B cell (primary cell): Measurements from ENCODE around the gene DSC3. TPM values are rescaled to one million over a fixed set of nuclear protein-coding genes. Genes with fewer than 3 reads are reported as not detected.

Source experiments
- ATAC-seq: fragments of 200-7000 bp; cut with Tn5 transposase; one replicate; pipeline ENCODE4 v1.10.0; 2021; ENCODE audit warnings: low read depth, mild to moderate bottlenecking, moderate number of reproducible peaks, moderate library complexity
- CTCF ChIA-PET: fragments of 350-600 bp; sonication (Branson Sonifier 250); formaldehyde crosslinking; loops from one replicate; lab custom pipeline; 2021; ENCODE audit warnings: antibody characterized with exemption, inconsistent platforms; lab: Charles Lee
- POLR2A ChIA-PET: fragments of 350-600 bp; sonication (Branson Sonifier 250); formaldehyde crosslinking; loops from one replicate; lab custom pipeline; 2021; ENCODE audit warnings: antibody characterized with exemption; lab: Charles Lee
- DNase-seq: peaks from one replicate; pipeline ENCODE4 v3.0.0; 2013
- H2AFZ ChIP-seq: 2 replicates; pipeline ENCODE4 v1.6.1; 2012; ENCODE audit warnings: mild to moderate bottlenecking, low read depth, low read length; ENCODE audit not compliant: insufficient read depth, poor library complexity, severe bottlenecking
- H3K27ac ChIP-seq, 2 donors: 1 replicate in 1 of 2; 2 replicates in 1 of 2; pipeline ENCODE4 v1.5.1; 2012 to 2013; ENCODE audit warnings: low read length in 2 of 2, mild to moderate bottlenecking in 2 of 2, moderate library complexity in 1 of 2
- H3K27me3 ChIP-seq, 4 experiments: fragments of 200-600 bp in 1 of 4; sonication (generic) in 1 of 4; replicated peaks in 1 of 4; 1 replicate in 2 of 4; 2 replicates in 2 of 4; pipeline versions ENCODE4 v1.6.1 to v1.7.0; 2013 to 2016; ENCODE audit warnings: low read length in 3 of 4, mild to moderate bottlenecking in 2 of 4, mixed read lengths in 1 of 4, moderate library complexity in 1 of 4; ENCODE audit not compliant: insufficient read depth in 4 of 4, control insufficient read depth in 3 of 4; ENCODE audit errors: control extremely low read depth in 1 of 4
- H3K36me3 ChIP-seq, 2 experiments: replicated peaks in 1 of 2; 1 replicate in 1 of 2; 2 replicates in 1 of 2; pipeline versions ENCODE4 v1.6.1 to v1.7.1; 2013; ENCODE audit warnings: low read length in 1 of 2; ENCODE audit not compliant: insufficient read depth in 2 of 2, control insufficient read depth in 1 of 2; ENCODE audit errors: control extremely low read depth in 1 of 2, extremely low read depth in 1 of 2
- H3K4me1 ChIP-seq, 2 donors: fragments of 200-600 bp in 1 of 2; sonication (generic) in 1 of 2; 1 replicate in 1 of 2; 2 replicates in 1 of 2; pipeline versions ENCODE4 v1.5.1 to v1.6.1; 2013 to 2017; ENCODE audit warnings: low read length in 2 of 2; ENCODE audit not compliant: control insufficient read depth in 2 of 2, insufficient read depth in 2 of 2
- H3K4me2 ChIP-seq: replicated peaks from 2 replicates; pipeline ENCODE3; 2012; ENCODE audit warnings: mild to moderate bottlenecking, low read depth, low read length; ENCODE audit not compliant: poor library complexity, severe bottlenecking
- H3K4me3 ChIP-seq, 5 experiments: fragments of 200-600 bp in 1 of 5; sonication (generic) in 1 of 5; 1 replicate in 3 of 5; 2 replicates in 2 of 5; pipeline versions ENCODE4 v1.5.1 to v1.7.0; 2011 to 2016; ENCODE audit warnings: low read length in 4 of 5, mild to moderate bottlenecking in 4 of 5, low read depth in 2 of 5, control low read depth in 1 of 5, moderate library complexity in 1 of 5; ENCODE audit not compliant: insufficient read depth in 1 of 5; ENCODE audit errors: control extremely low read depth in 1 of 5, extremely low read depth in 1 of 5
- H3K79me2 ChIP-seq: fragments of 200-600 bp; sonication (generic); one replicate; pipeline ENCODE4 v1.6.0; 2016; ENCODE audit warnings: low read length; ENCODE audit not compliant: control insufficient read depth, insufficient read depth
- H3K9ac ChIP-seq: fragments of 200-600 bp; sonication (generic); 2 replicates; pipeline ENCODE4 v1.6.1; 2017; ENCODE audit warnings: mild to moderate bottlenecking, low read length, moderate library complexity
- H3K9me3 ChIP-seq, 3 donors: one replicate each; pipeline versions ENCODE4 v1.6.1 to v1.7.1; 2013; ENCODE audit warnings: low read length in 2 of 3; ENCODE audit not compliant: control insufficient read depth in 2 of 3, insufficient read depth in 1 of 3; ENCODE audit errors: control extremely low read depth in 1 of 3
- H4K20me1 ChIP-seq: 2 replicates; pipeline ENCODE4 v1.6.0; 2012; ENCODE audit warnings: mild to moderate bottlenecking, low read length; ENCODE audit not compliant: insufficient read depth, control insufficient read depth, poor library complexity, severe bottlenecking
- H3K27ac Mint-ChIP-seq: one replicate; pipeline ENCODE4 v1.8.0; 2021; ENCODE audit warnings: mixed read lengths
- H3K27me3 Mint-ChIP-seq: one replicate; pipeline ENCODE4 v1.8.0; 2021; ENCODE audit warnings: mixed read lengths
- H3K4me1 Mint-ChIP-seq: one replicate; pipeline ENCODE4 v1.8.0; 2021; ENCODE audit warnings: mixed read lengths
- H3K4me3 Mint-ChIP-seq: one replicate; pipeline ENCODE4 v1.8.0; 2021; ENCODE audit warnings: mixed read lengths
- H3K9me3 Mint-ChIP-seq: one replicate; pipeline ENCODE4 v1.8.0; 2022; ENCODE audit warnings: mixed read lengths; ENCODE audit not compliant: insufficient read depth
- CTCF ChIP-seq: fragments of 200-600 bp; IDR thresholded peaks from one replicate; pipeline ENCODE4 v1.8.0; 2022; ENCODE audit warnings: antibody characterized with exemption, mild to moderate bottlenecking
- EZH2 ChIP-seq: IDR thresholded peaks from 2 replicates; pipeline ENCODE4 v1.6.1; 2012; ENCODE audit warnings: borderline replicate concordance, low read depth, mild to moderate bottlenecking, moderate library complexity, low read length; ENCODE audit not compliant: insufficient read depth, poor library complexity, severe bottlenecking
- WGBS: methylation state at CpG from one replicate; pipeline ENCODE4 v1.1.5; 2013; ENCODE audit warnings: missing lambda C conversion rate; ENCODE audit not compliant: insufficient coverage; 5-methylcytosine and 5-hydroxymethylcytosine counted together
- intact Hi-C: fragments of 100-400 bp; cut with micrococcal nuclease; formaldehyde crosslinking; loops from one replicate; pipeline ENCODE4 v1.10.0; 2022
- polyA plus RNA-seq: library from polyadenylated mRNA; depleted of rRNA; stranded (reverse); fragments of >200 nt; gene quantifications from 2 replicates; pipeline ENCODE4 v1.2.3, GENCODE V29; 2012
- total RNA-seq, 2 donors: library from RNA; stranded (reverse); fragments of 120-200 nt in 1 of 2; gene quantifications; 1 replicate in 1 of 2; 2 replicates in 1 of 2; pipeline versions ENCODE4 v1.2.3 to v1.2.4, GENCODE V29; 2013 to 2022

Gene DSC3
- total and polyA plus RNA-seq, 2 donors (not counting 1 experiment from before 2014, with no cell fraction given) = not detected

- H3K4me1 Mint-ChIP-seq = no peaks in the 10 kb centered on the region
- CTCF ChIA-PET = no interaction called here
These were observed 96.8 kb downstream of the DSC3 start for GRCh38 chr18:30945761-30946160.

GRCh38 chr18:30944773-30945417, 97.6 kb downstream of the DSC3 start:
- Histone ChIP-seq H2AFZ (no peak overlapping the region), H3K36me3 (no peaks in the 10 kb centered on the region), H3K4me1 (no peaks in the 10 kb centered on the region), H3K4me2 (no peak overlapping the region), H3K27me3 (no peaks in the 10 kb centered on the region), H4K20me1 (no peaks in the 10 kb centered on the region), H3K79me2 (no peaks in the 10 kb centered on the region), H3K9ac (no peak overlapping the region), H3K9me3 (peaks cover 3 to 9% (median 4%) of the 10 kb centered on the region in 3 donors), H3K27ac (no peak overlapping the region), H3K4me3 (no peak overlapping the region)
- DNase-seq = no peak
- H3K4me1 Mint-ChIP-seq = no peaks in the 10 kb centered on the region
- no peak for ATAC-seq
- ChIA-PET POLR2A (no interaction called here), CTCF (no interaction called here)
- no peak overlapping the region for H3K4me3 Mint-ChIP-seq
- TF ChIP-seq EZH2 = no peak
- no peak for TF ChIP-seq CTCF
- H3K27ac Mint-ChIP-seq = no peak overlapping the region
- intact Hi-C loops = no loop called here
- peaks cover 5% of the 10 kb centered on the region for H3K9me3 Mint-ChIP-seq
- no peaks in the 10 kb centered on the region for H3K27me3 Mint-ChIP-seq
- 100% methylated on average over 1 of the region's 3 CpGs for WGBS

More at GRCh38 chr18:30945761-30946160, 96.8 kb downstream of the DSC3 start:
- H3K4me2 ChIP-seq = no peak overlapping the region
- intact Hi-C loops = no loop called here
- peaks cover 3 to 6% (median 4%) of the 10 kb centered on the region in 3 donors for H3K9me3 ChIP-seq
- TF ChIP-seq EZH2 = no peak
- H3K27me3 ChIP-seq = no peaks in the 10 kb centered on the region
- no peaks in the 10 kb centered on the region for H3K36me3 ChIP-seq
- no peaks in the 10 kb centered on the region for H3K79me2 ChIP-seq
- no peak overlapping the region for H3K9ac ChIP-seq
- no peak for DNase-seq
- H4K20me1 ChIP-seq = no peaks in the 10 kb centered on the region
- no peak overlapping the region for H3K4me3 ChIP-seq
- Mint-ChIP-seq H3K27ac (no peak overlapping the region), H3K27me3 (no peaks in the 10 kb centered on the region), H3K4me3 (no peak overlapping the region), H3K9me3 (peaks cover 5% of the 10 kb centered on the region)
- WGBS = 100% methylated on average over 3 of the region's 8 CpGs
- no peak for ATAC-seq
- no peaks in the 10 kb centered on the region for H3K4me1 ChIP-seq
- H2AFZ ChIP-seq = no peak overlapping the region
- no peak overlapping the region for H3K27ac ChIP-seq
- POLR2A ChIA-PET = no interaction called here
